SK-N-SH (cell line): Measurements from ENCODE around the gene CCDC69. TPM values are rescaled to one million over a fixed set of nuclear protein-coding genes. Genes with fewer than 3 reads are reported as not detected.

ENCODE experiments used
- CTCF ChIA-PET: fragments of 300-600, 350-600 bp; formaldehyde crosslinking; extraction: SDS; loops from one replicate; lab custom pipeline; 2021; lab: Yijun Ruan, JAX
- POLR2A ChIA-PET: fragments of 350-600 bp; sonication (Branson Sonifier 250); formaldehyde crosslinking; extraction: SDS; loops from one replicate; lab custom pipeline; 2020; ENCODE audit warnings: antibody characterized with exemption, inconsistent platforms; lab: Yijun Ruan, JAX
- DNase-seq: peaks from one replicate; pipeline ENCODE4 v3.0.0; 2012
- H2AFZ ChIP-seq: fragments of 200-600 bp; sonication (generic); 2 replicates; pipeline ENCODE4 v1.8.1; 2016; ENCODE audit warnings: antibody characterized with exemption, mild to moderate bottlenecking, low read depth
- H3F3A ChIP-seq: fragments of 200-600 bp; sonication (generic); replicated peaks from 2 replicates; pipeline ENCODE3; 2016; ENCODE audit warnings: antibody characterized with exemption, mild to moderate bottlenecking; ENCODE audit not compliant: insufficient read depth
- H3K27ac ChIP-seq, 2 experiments: fragments of 200-500 bp in 1 of 2; fragments of 200-600 bp in 1 of 2; sonication (Bioruptor generic) in 1 of 2; sonication (generic), shearing (Covaris generic) in 1 of 2; 2 replicates each; pipeline versions ENCODE4 v1.5.1 to v1.6.1; 2014 to 2016; ENCODE audit warnings: low read depth in 2 of 2, inconsistent platforms in 1 of 2, low read length in 1 of 2, mild to moderate bottlenecking in 1 of 2, mixed read lengths in 1 of 2
- H3K27me3 ChIP-seq: fragments of 200-600 bp; sonication (generic), shearing (Covaris generic); 2 replicates; pipeline ENCODE4 v1.6.1; 2016; ENCODE audit warnings: mixed run types; ENCODE audit not compliant: insufficient read depth
- H3K36me3 ChIP-seq, 2 experiments: fragments of 200-500 bp in 1 of 2; fragments of 200-600 bp in 1 of 2; sonication (Bioruptor generic) in 1 of 2; sonication (generic) in 1 of 2; replicated peaks in 1 of 2; 2 replicates each; pipeline versions ENCODE3 to v1.5.1; 2014 to 2016; ENCODE audit warnings: low read length in 1 of 2, mild to moderate bottlenecking in 1 of 2; ENCODE audit not compliant: insufficient read depth in 2 of 2, control insufficient read depth in 1 of 2
- H3K4me1 ChIP-seq, 2 experiments: fragments of 200-500 bp in 1 of 2; fragments of 200-600 bp in 1 of 2; sonication (Bioruptor generic) in 1 of 2; sonication (generic), shearing (Covaris generic) in 1 of 2; 2 replicates each; pipeline versions ENCODE4 v1.5.1 to v1.6.1; 2014 to 2016; ENCODE audit warnings: low read depth in 1 of 2, low read length in 1 of 2, mixed run types in 1 of 2; ENCODE audit not compliant: insufficient read depth in 2 of 2, control insufficient read depth in 1 of 2
- H3K4me2 ChIP-seq: fragments of 200-600 bp; sonication (generic), shearing (Covaris generic); 2 replicates; pipeline ENCODE4 v1.6.1; 2017; ENCODE audit warnings: mixed run types
- H3K4me3 ChIP-seq, 2 experiments: fragments of 200-500 bp in 1 of 2; fragments of 200-600 bp in 1 of 2; sonication (Bioruptor generic) in 1 of 2; sonication (generic), shearing (Covaris generic) in 1 of 2; 2 replicates each; pipeline versions ENCODE4 v1.5.1 to v1.8.1; 2014 to 2016; ENCODE audit warnings: low read depth in 2 of 2, inconsistent platforms in 1 of 2, low read length in 1 of 2, mild to moderate bottlenecking in 1 of 2, mixed read lengths in 1 of 2, moderate library complexity in 1 of 2
- H3K79me2 ChIP-seq: fragments of 200-600 bp; sonication (generic); 2 replicates; pipeline ENCODE4 v1.8.1; 2017; ENCODE audit warnings: mild to moderate bottlenecking; ENCODE audit not compliant: insufficient read depth
- H3K9ac ChIP-seq: fragments of 200-600 bp; sonication (generic); 2 replicates; pipeline ENCODE4 v1.6.1; 2017; ENCODE audit warnings: mixed run types
- H3K9me2 ChIP-seq: fragments of 200-600 bp; sonication (generic); 2 replicates; pipeline ENCODE4 v1.6.1; 2017; ENCODE audit warnings: mixed run types
- H3K9me3 ChIP-seq: fragments of 200-600 bp; sonication (generic); 2 replicates; pipeline ENCODE4 v1.6.1; 2017; ENCODE audit warnings: mixed run types, mild to moderate bottlenecking, moderate library complexity
- H4K20me1 ChIP-seq: fragments of 200-600 bp; sonication (generic); 2 replicates; pipeline ENCODE4 v1.6.1; 2017; ENCODE audit warnings: mild to moderate bottlenecking, mixed run types; ENCODE audit not compliant: insufficient read depth
- FOXJ3 ChIP-seq: sonication (generic); formaldehyde crosslinking; IDR thresholded peaks from 2 replicates; pipeline ENCODE4 v1.5.1; 2020; ENCODE audit warnings: mild to moderate bottlenecking, missing genetic modification reagents
- FOXM1 ChIP-seq: IDR thresholded peaks from 2 replicates; pipeline ENCODE4 v1.4.0; 2012; ENCODE audit warnings: low read depth, mild to moderate bottlenecking
- GABPA ChIP-seq: IDR thresholded peaks from 2 replicates; pipeline ENCODE4 v1.4.0; 2012; ENCODE audit warnings: low read depth, mild to moderate bottlenecking
- GATA2 ChIP-seq: sonication (generic); formaldehyde crosslinking; IDR thresholded peaks from 2 replicates; pipeline ENCODE4 v1.5.0; 2020; ENCODE audit warnings: mild to moderate bottlenecking, missing genetic modification reagents
- JUND ChIP-seq: IDR thresholded peaks from 2 replicates; pipeline ENCODE4 v1.4.0; 2012
- MEF2A ChIP-seq: IDR thresholded peaks from 2 replicates; pipeline ENCODE4 v1.4.0; 2012; ENCODE audit warnings: low read depth, borderline replicate concordance
- NRF1 ChIP-seq: IDR thresholded peaks from 2 replicates; pipeline ENCODE4 v1.6.1; 2012; ENCODE audit warnings: low read depth, mild to moderate bottlenecking, low read length
- RAD21 ChIP-seq: IDR thresholded peaks from 2 replicates; pipeline ENCODE4 v1.6.1; 2012; ENCODE audit warnings: mild to moderate bottlenecking, low read length
- REST ChIP-seq: IDR thresholded peaks from 2 replicates; pipeline ENCODE4 v1.6.1; 2012; ENCODE audit warnings: mild to moderate bottlenecking, low read depth, low read length, moderate library complexity
- RFX5 ChIP-seq: IDR thresholded peaks from 2 replicates; pipeline ENCODE4 v1.6.1; 2012; ENCODE audit warnings: mild to moderate bottlenecking, improper control_type of control experiment, low read length
- TEAD4 ChIP-seq: IDR thresholded peaks from 2 replicates; pipeline ENCODE4 v1.4.0; 2012; ENCODE audit warnings: mild to moderate bottlenecking, borderline replicate concordance; ENCODE audit not compliant: insufficient read depth
- YY1 ChIP-seq: IDR thresholded peaks from 2 replicates; pipeline ENCODE4 v1.4.0; 2012; ENCODE audit warnings: low read depth, mild to moderate bottlenecking
- WGBS: methylation state at CpG from one replicate; pipeline ENCODE4 v1.1.6; 2017; ENCODE audit warnings: low lambda C conversion rate; 5-methylcytosine and 5-hydroxymethylcytosine counted together
- polyA plus RNA-seq, 3 experiments: library from polyadenylated mRNA; depleted of rRNA; stranded (reverse); fragments of >200 nt; gene quantifications; 2 replicates each; pipeline ENCODE4 v1.2.3, GENCODE V29; 2012
- TF ChIP-seq, protein P1 (sequence below): fragments of 150-350 bp; IDR thresholded peaks from 2 replicates; pipeline ENCODE4 v1.6.1; 2016; ENCODE audit warnings: mild to moderate bottlenecking, low read depth, low read length
- TF ChIP-seq, protein P2 (sequence below): IDR thresholded peaks from 2 replicates; pipeline ENCODE4 v1.4.0; 2012; ENCODE audit warnings: low read depth
- TF ChIP-seq, protein P3 (sequence below): fragments of 200-600 bp; sonication (generic); IDR thresholded peaks from 2 replicates; pipeline ENCODE4 v1.6.1; 2017; ENCODE audit warnings: antibody characterized with exemption, mild to moderate bottlenecking, moderate library complexity

The CCDC69 gene
- polyA plus RNA-seq, 1 of the 3 experiments (the other 2 are of a cell fraction), result 0.38 TPM

- no peaks in the 10 kb centered on the region for H3F3A ChIP-seq
- H3K4me1 ChIP-seq, result no peaks in the 10 kb centered on the region
- no peak overlapping the region for H3K4me2 ChIP-seq
- H3K9me3 ChIP-seq, result no peaks in the 10 kb centered on the region
- H4K20me1 ChIP-seq, result peaks cover 5% of the 10 kb centered on the region; the same call in 1 of the 2 replicates
- TF ChIP-seq GABPA (no peak), YY1 (no peak), JUND (no peak), RAD21 (no peak), TEAD4 (no peak), MEF2A (no peak), NRF1 (no peak), GATA2 (CRISPR knock-in tag) (no peak), RFX5 (no peak), FOXM1 (no peak)
- TF ChIP-seq, protein P1, sequence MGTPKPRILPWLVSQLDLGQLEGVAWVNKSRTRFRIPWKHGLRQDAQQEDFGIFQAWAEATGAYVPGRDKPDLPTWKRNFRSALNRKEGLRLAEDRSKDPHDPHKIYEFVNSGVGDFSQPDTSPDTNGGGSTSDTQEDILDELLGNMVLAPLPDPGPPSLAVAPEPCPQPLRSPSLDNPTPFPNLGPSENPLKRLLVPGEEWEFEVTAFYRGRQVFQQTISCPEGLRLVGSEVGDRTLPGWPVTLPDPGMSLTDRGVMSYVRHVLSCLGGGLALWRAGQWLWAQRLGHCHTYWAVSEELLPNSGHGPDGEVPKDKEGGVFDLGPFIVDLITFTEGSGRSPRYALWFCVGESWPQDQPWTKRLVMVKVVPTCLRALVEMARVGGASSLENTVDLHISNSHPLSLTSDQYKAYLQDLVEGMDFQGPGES, result no peak
- TF ChIP-seq, protein P2, sequence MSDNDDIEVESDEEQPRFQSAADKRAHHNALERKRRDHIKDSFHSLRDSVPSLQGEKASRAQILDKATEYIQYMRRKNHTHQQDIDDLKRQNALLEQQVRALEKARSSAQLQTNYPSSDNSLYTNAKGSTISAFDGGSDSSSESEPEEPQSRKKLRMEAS, result no peak
- no peak overlapping the region for H3K27ac ChIP-seq
- 88% methylated on average over 5 of the region's 6 CpGs for WGBS
- no peak overlapping the region for H3K9ac ChIP-seq
- DNase-seq, result no peak
- ChIA-PET CTCF (interaction anchor here (1.4 to 32.5 kb wide), 5 partner anchors 11 to 93 kb away, joined by 3 to 540 read pairs (median 11); no protein-coding TSS in a partner anchor), POLR2A (no interaction called here)
- no peaks in the 10 kb centered on the region for H3K9me2 ChIP-seq
- H3K4me3 ChIP-seq, result no peak overlapping the region
- no peak overlapping the region for H2AFZ ChIP-seq
- H3K79me2 ChIP-seq, result peaks cover 18% of the 10 kb centered on the region; the same call in 1 of the 2 replicates
- peaks cover 0 to 21% of the 10 kb centered on the region in 2 experiments for H3K36me3 ChIP-seq
- H3K27me3 ChIP-seq, result no peaks in the 10 kb centered on the region
Observed at GRCh38 chr5:151144275-151144674, 79.6 kb downstream of the CCDC69 start.

- H2AFZ ChIP-seq, result no peak overlapping the region
- no peak overlapping the region for H3K9ac ChIP-seq
- no peak overlapping the region for H3K4me2 ChIP-seq
- H3K27me3 ChIP-seq, result no peaks in the 10 kb centered on the region
- no peak for DNase-seq
- WGBS, result 86% methylated on average over 7 of the region's 7 CpGs
- H3K27ac ChIP-seq, result no peak overlapping the region
- H3K9me3 ChIP-seq, result no peaks in the 10 kb centered on the region
- H3K36me3 ChIP-seq, result peaks cover 1 to 25% of the 10 kb centered on the region in 2 experiments
- no peaks in the 10 kb centered on the region for H3K9me2 ChIP-seq
- peaks cover 18% of the 10 kb centered on the region; the same call in 1 of the 2 replicates for H3K79me2 ChIP-seq
- H3K4me1 ChIP-seq, result no peaks in the 10 kb centered on the region
- H4K20me1 ChIP-seq, result peaks cover 5% of the 10 kb centered on the region; the same call in 1 of the 2 replicates
- TF ChIP-seq FOXJ3 (CRISPR knock-in tag), result no peak
- TF ChIP-seq, protein P3, sequence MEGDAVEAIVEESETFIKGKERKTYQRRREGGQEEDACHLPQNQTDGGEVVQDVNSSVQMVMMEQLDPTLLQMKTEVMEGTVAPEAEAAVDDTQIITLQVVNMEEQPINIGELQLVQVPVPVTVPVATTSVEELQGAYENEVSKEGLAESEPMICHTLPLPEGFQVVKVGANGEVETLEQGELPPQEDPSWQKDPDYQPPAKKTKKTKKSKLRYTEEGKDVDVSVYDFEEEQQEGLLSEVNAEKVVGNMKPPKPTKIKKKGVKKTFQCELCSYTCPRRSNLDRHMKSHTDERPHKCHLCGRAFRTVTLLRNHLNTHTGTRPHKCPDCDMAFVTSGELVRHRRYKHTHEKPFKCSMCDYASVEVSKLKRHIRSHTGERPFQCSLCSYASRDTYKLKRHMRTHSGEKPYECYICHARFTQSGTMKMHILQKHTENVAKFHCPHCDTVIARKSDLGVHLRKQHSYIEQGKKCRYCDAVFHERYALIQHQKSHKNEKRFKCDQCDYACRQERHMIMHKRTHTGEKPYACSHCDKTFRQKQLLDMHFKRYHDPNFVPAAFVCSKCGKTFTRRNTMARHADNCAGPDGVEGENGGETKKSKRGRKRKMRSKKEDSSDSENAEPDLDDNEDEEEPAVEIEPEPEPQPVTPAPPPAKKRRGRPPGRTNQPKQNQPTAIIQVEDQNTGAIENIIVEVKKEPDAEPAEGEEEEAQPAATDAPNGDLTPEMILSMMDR, result no peak
- TF ChIP-seq GABPA, result no peak
- TF ChIP-seq REST, result no peak
- no peak overlapping the region for H3K4me3 ChIP-seq
- ChIA-PET CTCF (interaction anchor here (1.4 to 32.5 kb wide), 6 partner anchors 12 to 92 kb away, joined by 3 to 540 read pairs (median 14); no protein-coding TSS in a partner anchor), POLR2A (no interaction called here)
- no peaks in the 10 kb centered on the region for H3F3A ChIP-seq
Observed at GRCh38 chr5:151143645-151144044, 80.2 kb downstream of the CCDC69 start.
